HG03571 (cell line): Measurements from ENCODE around the gene CYB5A.
"Not testable (repeated sequence)": the region's sequence is repeated elsewhere in the genome, so short reads cannot be mapped to it uniquely, and the experiment has no call there.

Experiments used
- ATAC-seq: cut with Tn5 transposase; IDR thresholded peaks from one replicate; pipeline ENCODE4 v1.9.1; 2021; ENCODE audit not compliant: unreplicated experiment

Gene CYB5A

GRCh38 chr18:74299162-74299561 is 7.4 kb upstream of the CYB5A start:
- ATAC-seq = no peak

- no peak for ATAC-seq
Measured at GRCh38 chr18:74294526-74294925, 2.8 kb upstream of the CYB5A start.

GRCh38 chr18:74292982-74293381 is 1.2 kb upstream of the CYB5A start:
- ATAC-seq = not testable (repeated sequence)

GRCh38 chr18:74292541-74292858 is 737 bp upstream of the CYB5A start:
- ATAC-seq = no peak

GRCh38 chr18:74291472-74291770 is 342 bp downstream of the CYB5A start:
- no peak for ATAC-seq

- no peak for ATAC-seq
Measured at GRCh38 chr18:74290794-74291471, 830 bp downstream of the CYB5A start.

GRCh38 chr18:74290021-74290420 is 1.7 kb downstream of the CYB5A start:
- no peak for ATAC-seq

- ATAC-seq = no peak
Measured at GRCh38 chr18:74289137-74289536, 2.6 kb downstream of the CYB5A start.

- no peak for ATAC-seq
Measured at GRCh38 chr18:74288730-74289129, 3.0 kb downstream of the CYB5A start.

GRCh38 chr18:74288041-74288440 is 3.7 kb downstream of the CYB5A start:
- no peak for ATAC-seq

GRCh38 chr18:74286856-74287255 is 4.9 kb downstream of the CYB5A start:
- no peak for ATAC-seq

- ATAC-seq = no peak
Measured at GRCh38 chr18:74286106-74286855, 5.5 kb downstream of the CYB5A start.

GRCh38 chr18:74285583-74285982 is 6.2 kb downstream of the CYB5A start:
- not testable (repeated sequence) for ATAC-seq

GRCh38 chr18:74284980-74285355 is 6.8 kb downstream of the CYB5A start:
- no peak for ATAC-seq

- no peak for ATAC-seq
Measured at GRCh38 chr18:74284191-74284979, 7.4 kb downstream of the CYB5A start.

- no peak for ATAC-seq
Measured at GRCh38 chr18:74283646-74284045, 8.1 kb downstream of the CYB5A start.

GRCh38 chr18:74282755-74283554 is 8.8 kb downstream of the CYB5A start:
- ATAC-seq = no peak

- ATAC-seq = no peak
Measured at GRCh38 chr18:74281980-74282754, 9.6 kb downstream of the CYB5A start.

- ATAC-seq = no peak
Measured at GRCh38 chr18:74281011-74281979, 10.5 kb downstream of the CYB5A start.
